Epithelial cell of esophagus (primary cell): ENCODE measurements around the gene SLC4A5.

ENCODE experiments used
- DNase-seq: peaks from one replicate; pipeline ENCODE4 v3.0.0; 2010; ENCODE audit warnings: low read depth
- H3K4me3 ChIP-seq: 2 replicates; pipeline ENCODE4 v1.5.1; 2011; ENCODE audit warnings: mild to moderate bottlenecking, low read length, control low read depth
- TF ChIP-seq, protein P1 (sequence below): IDR thresholded peaks from 2 replicates; pipeline ENCODE4 v1.5.1; 2011; ENCODE audit warnings: low read depth, mild to moderate bottlenecking, low read length, control low read depth, inconsistent platforms; ENCODE audit not compliant: insufficient read depth; ENCODE audit errors: missing control alignments

SLC4A5 gene

DNA sequence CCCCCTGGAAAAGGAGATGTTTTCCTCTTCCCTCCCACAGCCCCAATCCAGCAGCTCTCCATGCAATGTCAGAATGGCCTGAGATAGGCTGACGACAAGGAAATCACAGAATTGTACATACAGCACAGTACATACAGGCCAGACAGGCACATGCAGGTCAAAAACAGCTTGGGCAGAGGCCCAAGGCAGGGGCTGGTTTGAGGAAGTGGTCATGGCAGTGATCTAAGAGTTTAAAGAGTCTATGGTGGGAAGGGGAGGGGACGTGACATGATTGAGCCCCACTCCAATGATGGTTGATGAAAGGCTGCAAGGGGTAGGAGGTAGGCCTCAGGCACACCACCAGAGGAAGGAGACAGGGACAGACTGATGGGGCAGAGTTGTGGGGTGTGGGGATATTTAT lies 32.6 kb upstream of the SLC4A5 start:
- TF ChIP-seq, protein P1, sequence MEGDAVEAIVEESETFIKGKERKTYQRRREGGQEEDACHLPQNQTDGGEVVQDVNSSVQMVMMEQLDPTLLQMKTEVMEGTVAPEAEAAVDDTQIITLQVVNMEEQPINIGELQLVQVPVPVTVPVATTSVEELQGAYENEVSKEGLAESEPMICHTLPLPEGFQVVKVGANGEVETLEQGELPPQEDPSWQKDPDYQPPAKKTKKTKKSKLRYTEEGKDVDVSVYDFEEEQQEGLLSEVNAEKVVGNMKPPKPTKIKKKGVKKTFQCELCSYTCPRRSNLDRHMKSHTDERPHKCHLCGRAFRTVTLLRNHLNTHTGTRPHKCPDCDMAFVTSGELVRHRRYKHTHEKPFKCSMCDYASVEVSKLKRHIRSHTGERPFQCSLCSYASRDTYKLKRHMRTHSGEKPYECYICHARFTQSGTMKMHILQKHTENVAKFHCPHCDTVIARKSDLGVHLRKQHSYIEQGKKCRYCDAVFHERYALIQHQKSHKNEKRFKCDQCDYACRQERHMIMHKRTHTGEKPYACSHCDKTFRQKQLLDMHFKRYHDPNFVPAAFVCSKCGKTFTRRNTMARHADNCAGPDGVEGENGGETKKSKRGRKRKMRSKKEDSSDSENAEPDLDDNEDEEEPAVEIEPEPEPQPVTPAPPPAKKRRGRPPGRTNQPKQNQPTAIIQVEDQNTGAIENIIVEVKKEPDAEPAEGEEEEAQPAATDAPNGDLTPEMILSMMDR: no peak
- H3K4me3 ChIP-seq: no peak overlapping the region
- no peak for DNase-seq

DNA sequence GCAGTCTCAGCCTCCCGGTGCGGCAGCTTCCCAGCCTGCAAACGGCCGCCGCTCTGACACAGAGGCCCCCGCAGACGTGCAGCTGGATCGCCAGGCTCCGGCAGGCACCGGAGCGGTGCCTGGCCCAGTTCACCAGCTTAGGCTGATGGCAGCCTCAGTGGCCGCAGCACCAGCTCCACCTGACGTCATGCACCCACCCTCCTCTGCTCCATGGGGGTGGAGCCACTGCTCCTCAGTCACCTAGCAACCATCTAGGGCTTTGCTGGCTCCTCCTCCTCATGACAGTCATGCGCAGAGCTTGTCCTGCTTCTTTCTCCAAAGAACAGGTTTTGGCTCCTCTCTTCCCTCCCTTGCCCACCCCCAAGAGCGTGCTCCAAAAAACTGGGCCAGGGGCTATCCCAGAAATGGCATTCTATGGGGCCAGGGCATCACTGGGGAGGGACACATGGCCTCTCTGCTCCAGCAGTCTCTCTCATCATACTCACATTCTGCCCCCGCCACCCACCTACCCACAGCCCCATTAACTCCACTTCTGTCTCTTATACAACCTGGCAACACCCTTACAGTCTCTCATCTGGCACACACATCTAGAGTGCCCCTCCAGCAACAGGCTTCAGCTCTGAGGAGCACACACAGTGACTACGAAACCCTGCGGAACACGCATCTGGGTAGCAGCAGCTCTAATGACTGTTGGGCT lies 31.4 kb upstream of the SLC4A5 start:
- H3K4me3 ChIP-seq: peak overlapping the region; percentile 20
- DNase-seq: peak; percentile 84
- TF ChIP-seq, protein P1: no peak

DNA sequence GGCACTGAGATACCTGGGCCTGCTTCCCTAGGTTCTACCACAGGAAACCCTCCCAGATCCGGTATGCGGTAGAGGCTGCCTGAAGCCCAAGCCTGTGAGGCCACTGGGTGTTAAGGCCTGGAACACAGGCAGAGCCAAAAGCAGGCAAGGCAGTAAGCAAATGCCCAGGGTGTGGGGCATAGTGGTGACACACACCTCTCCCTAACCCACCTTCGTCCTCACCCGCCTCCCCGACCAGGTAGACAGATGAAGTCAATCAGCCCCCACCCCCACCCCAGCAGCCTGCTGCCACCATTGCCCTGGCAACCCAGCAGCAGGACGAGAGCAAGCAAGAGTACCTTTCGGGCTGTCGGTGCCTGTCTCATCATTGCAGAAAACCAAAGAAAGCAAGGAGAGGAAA lies 30.8 kb upstream of the SLC4A5 start:
- TF ChIP-seq, protein P1: no peak
- no peak for DNase-seq
- peak overlapping the region; percentile 20 for H3K4me3 ChIP-seq

DNA sequence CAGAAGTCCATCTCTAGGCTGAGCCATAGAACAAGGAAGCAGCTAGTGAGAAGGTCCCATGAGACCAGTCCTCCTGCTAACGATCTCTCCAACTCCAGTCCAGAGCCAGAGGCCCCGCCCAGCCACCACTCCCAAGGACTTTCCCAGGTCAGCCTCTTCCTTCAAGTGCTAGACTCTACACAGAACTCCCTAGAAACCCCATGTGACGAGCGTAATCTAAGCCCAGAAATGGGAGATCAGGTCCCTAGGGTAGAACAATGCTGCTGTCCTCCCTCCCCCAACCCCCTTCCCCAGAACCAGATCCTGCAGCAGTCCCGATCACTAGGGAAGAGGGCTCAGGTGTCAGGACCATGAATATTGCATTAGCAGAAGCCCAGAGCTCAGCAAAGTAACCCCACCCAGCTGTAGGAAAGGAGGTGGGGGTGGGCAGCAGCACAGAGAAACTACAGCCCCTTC lies 30.0 kb upstream of the SLC4A5 start:
- DNase-seq: peak; percentile 39
- TF ChIP-seq, protein P1: no peak
- H3K4me3 ChIP-seq: no peak overlapping the region

DNA sequence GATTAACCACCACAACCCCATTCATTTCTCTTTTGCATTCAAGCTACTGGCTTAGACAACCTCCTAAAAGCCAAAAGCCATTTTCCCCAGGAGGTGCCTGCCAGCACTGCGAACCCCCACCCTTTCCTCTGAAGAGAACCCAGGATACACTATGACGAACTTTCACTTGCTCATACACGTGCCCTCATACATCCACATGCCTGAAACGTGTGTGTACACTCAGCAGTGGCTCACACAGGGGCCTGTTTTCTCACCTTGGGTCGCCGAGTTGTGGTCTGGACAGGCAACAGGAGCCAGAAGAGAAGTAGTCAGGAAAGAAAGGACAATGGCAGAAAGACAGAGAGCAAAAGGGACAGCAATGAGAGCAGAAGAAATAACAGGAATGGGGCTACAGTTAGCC lies 29.5 kb upstream of the SLC4A5 start:
- peak; percentile 52 for DNase-seq
- TF ChIP-seq, protein P1: no peak
- no peak overlapping the region for H3K4me3 ChIP-seq

DNA sequence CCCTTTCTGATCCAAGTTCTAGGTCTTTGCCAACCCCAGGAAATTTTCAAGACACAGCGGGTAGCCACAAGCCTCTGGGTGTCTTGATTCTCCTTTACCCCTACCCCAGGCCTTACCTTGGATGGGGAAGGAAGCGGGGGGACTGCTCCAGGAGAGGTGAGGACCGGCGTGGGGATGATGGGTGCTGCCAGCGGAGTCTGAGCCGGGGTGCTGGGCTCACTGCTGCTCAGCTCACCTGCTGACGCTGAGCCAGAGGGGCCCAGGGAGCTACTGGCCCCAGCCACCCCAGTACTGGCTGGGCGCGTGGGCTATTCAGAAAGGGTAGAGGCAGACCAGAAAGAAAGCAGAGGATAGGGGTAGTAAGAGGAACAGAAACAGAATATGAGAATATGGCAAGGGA lies 28.2 kb upstream of the SLC4A5 start:
- H3K4me3 ChIP-seq: no peak overlapping the region
- TF ChIP-seq, protein P1: no peak
- DNase-seq: no peak

DNA sequence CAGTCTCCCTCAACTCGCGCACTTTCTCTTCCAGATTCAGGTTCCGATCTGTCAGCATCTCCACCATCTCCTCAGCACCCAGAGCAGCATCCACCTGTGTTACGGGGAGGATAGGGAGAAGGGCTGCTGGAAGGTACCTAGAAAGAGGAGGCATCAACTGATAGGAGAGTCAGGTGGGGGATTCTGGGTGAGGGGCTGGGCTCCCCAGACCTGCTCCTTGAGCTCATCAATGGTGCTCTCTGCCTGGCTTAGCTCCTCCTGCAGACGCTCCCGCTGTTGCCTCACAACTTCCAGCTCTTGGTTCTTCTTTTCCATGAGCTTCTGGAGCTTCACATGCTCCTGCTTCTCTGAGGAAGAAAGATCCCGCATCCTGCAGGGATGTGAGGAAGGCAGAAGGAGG lies 26.8 kb upstream of the SLC4A5 start:
- DNase-seq: no peak
- TF ChIP-seq, protein P1: no peak
- H3K4me3 ChIP-seq: no peak overlapping the region
